MM.1S (cell line): ENCODE measurements around the gene PON1.

Experiments
- DNase-seq: peaks from one replicate; pipeline ENCODE4 v3.0.0-alpha.2; 2015
- H2AFZ ChIP-seq: fragments of 300-600 bp; sonication (generic); 2 replicates; pipeline ENCODE4 v1.6.0; 2016; ENCODE audit warnings: antibody characterized with exemption, low read length
- H3F3A ChIP-seq: fragments of 300-600 bp; sonication (generic); 2 replicates; pipeline ENCODE4 v1.6.1; 2016; ENCODE audit warnings: mild to moderate bottlenecking, antibody characterized with exemption, low read length, moderate library complexity, mixed read lengths; ENCODE audit not compliant: insufficient read depth
- H3K27ac ChIP-seq: fragments of 300-600 bp; sonication (generic); 2 replicates; pipeline ENCODE4 v1.5.1; 2016; ENCODE audit warnings: mild to moderate bottlenecking, low read length
- H3K27me3 ChIP-seq: fragments of 300-600 bp; sonication (generic); replicated peaks from 2 replicates; pipeline ENCODE4 v1.6.0; 2016; ENCODE audit warnings: low read length; ENCODE audit not compliant: insufficient read depth
- H3K36me3 ChIP-seq: fragments of 300-600 bp; sonication (generic); replicated peaks from 2 replicates; pipeline ENCODE4 v1.6.1; 2016; ENCODE audit warnings: mild to moderate bottlenecking, low read length, mixed read lengths; ENCODE audit not compliant: insufficient read depth
- H3K4me1 ChIP-seq: fragments of 300-600 bp; sonication (generic); 2 replicates; pipeline ENCODE4 v1.6.1; 2016; ENCODE audit warnings: low read length, mixed read lengths
- H3K4me2 ChIP-seq: fragments of 300-600 bp; sonication (generic); 2 replicates; pipeline ENCODE4 v1.6.0; 2016; ENCODE audit warnings: low read depth, low read length
- H3K4me3 ChIP-seq: fragments of 300-600 bp; sonication (generic); 2 replicates; pipeline ENCODE4 v1.5.1; 2016; ENCODE audit warnings: low read length, mixed read lengths
- H3K79me2 ChIP-seq: fragments of 300-600 bp; sonication (generic); 2 replicates; pipeline ENCODE4 v1.6.1; 2016; ENCODE audit warnings: mixed run types, low read length, mixed read lengths
- H3K9ac ChIP-seq: fragments of 300-600 bp; sonication (generic); 2 replicates; pipeline ENCODE4 v1.6.1; 2016; ENCODE audit warnings: low read length, mixed read lengths
- H3K9me2 ChIP-seq: fragments of 300-600 bp; sonication (generic); replicated peaks from 2 replicates; pipeline ENCODE4 v1.6.1; 2016; ENCODE audit warnings: mild to moderate bottlenecking, low read length, mixed read lengths; ENCODE audit not compliant: insufficient read depth
- H3K9me3 ChIP-seq: fragments of 300-600 bp; sonication (generic); replicated peaks from 2 replicates; pipeline ENCODE4 v1.6.1; 2016; ENCODE audit warnings: mild to moderate bottlenecking, low read length, mixed read lengths; ENCODE audit not compliant: insufficient read depth
- H4K20me1 ChIP-seq: fragments of 300-600 bp; sonication (generic); 2 replicates; pipeline ENCODE4 v1.6.1; 2016; ENCODE audit warnings: mild to moderate bottlenecking, low read length, moderate library complexity, mixed read lengths; ENCODE audit not compliant: insufficient read depth
- CTCF ChIP-seq: fragments of 300-600 bp; sonication (generic); IDR thresholded peaks from 2 replicates; pipeline ENCODE4 v1.5.1; 2016; ENCODE audit warnings: antibody characterized with exemption, low read length, mixed read lengths
- EZH2 ChIP-seq: fragments of 300-600 bp; sonication (generic); optimal IDR thresholded peaks from 2 replicates; pipeline ENCODE3; 2017; ENCODE audit warnings: low read depth, mild to moderate bottlenecking, antibody characterized with exemption, low read length, mixed read lengths
- EZH2phosphoT487 ChIP-seq: fragments of 300-600 bp; sonication (generic); IDR thresholded peaks from 2 replicates; pipeline ENCODE4 v1.6.1; 2018; ENCODE audit warnings: antibody characterized with exemption, low read length

PON1 gene

DNA sequence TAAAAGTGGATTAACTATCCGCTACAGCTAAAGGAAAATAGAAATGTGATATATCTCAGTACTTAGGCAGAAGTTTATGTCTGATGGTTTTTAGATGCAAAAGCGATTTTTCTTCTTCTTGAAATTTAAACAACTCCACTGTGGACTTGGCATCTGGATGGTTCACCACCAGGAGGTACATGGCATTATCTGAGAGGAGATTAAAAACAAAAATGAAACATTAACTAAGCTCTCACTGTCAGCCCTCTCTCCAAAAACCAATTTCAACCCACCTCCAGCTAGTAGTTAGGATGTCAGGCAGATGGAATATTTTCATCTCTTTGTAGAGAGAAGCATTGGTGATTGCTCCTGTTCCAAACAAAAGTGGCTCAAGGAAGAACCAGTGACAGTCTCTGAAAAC is 12.9 kb downstream of the PON1 start:
- no peak overlapping the region for H3K9ac ChIP-seq
- H3K9me2 ChIP-seq, result no peaks in the 10 kb centered on the region
- no peak overlapping the region for H2AFZ ChIP-seq
- no peaks in the 10 kb centered on the region for H3K27me3 ChIP-seq
- no peaks in the 10 kb centered on the region for H3K4me1 ChIP-seq
- H3K27ac ChIP-seq, result no peak overlapping the region
- H4K20me1 ChIP-seq, result no peaks in the 10 kb centered on the region
- no peak overlapping the region for H3K4me3 ChIP-seq
- no peaks in the 10 kb centered on the region for H3K9me3 ChIP-seq
- H3K36me3 ChIP-seq, result no peaks in the 10 kb centered on the region
- H3F3A ChIP-seq, result 0 out of 2 replicates have a peak, but pooled peaks cover under 1% of the 10 kb centered on the region
- no peak for TF ChIP-seq CTCF
- TF ChIP-seq EZH2phosphoT487, result no peak
- TF ChIP-seq EZH2, result no peak
- H3K79me2 ChIP-seq, result no peaks in the 10 kb centered on the region
- H3K4me2 ChIP-seq, result no peak overlapping the region
- DNase-seq, result no peak

DNA sequence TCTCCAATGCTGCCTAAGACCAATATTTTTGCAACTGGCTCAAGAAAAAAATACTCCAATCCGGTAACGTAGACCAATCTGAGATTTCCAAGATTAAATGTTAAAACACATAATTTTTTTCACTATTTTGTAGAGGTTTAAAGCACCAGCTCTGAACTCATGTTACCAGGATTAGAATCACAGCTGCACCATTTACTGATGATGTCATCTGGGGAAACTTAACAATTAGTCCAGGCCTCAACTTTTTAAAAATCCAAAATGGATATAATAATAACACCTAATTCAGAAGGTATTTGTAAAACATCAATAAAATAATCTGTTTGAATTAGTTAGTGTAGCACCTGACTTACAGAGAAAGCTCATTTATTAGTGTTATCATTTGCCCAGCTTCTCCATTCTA is 14.4 kb downstream of the PON1 start:
- Histone ChIP-seq H3K4me2 (no peak overlapping the region), H4K20me1 (no peaks in the 10 kb centered on the region), H3K9me2 (no peaks in the 10 kb centered on the region), H3K4me3 (no peak overlapping the region), H3K79me2 (no peaks in the 10 kb centered on the region), H3K9ac (no peak overlapping the region), H3K27ac (no peak overlapping the region), H3K36me3 (no peaks in the 10 kb centered on the region), H3F3A (no peaks in the 10 kb centered on the region), H3K9me3 (no peaks in the 10 kb centered on the region), H3K4me1 (no peaks in the 10 kb centered on the region), H3K27me3 (no peaks in the 10 kb centered on the region), H2AFZ (no peak overlapping the region)
- no peak for DNase-seq
- no peak for TF ChIP-seq EZH2phosphoT487
- no peak for TF ChIP-seq EZH2
- no peak for TF ChIP-seq CTCF

- no peaks in the 10 kb centered on the region for H3K9me2 ChIP-seq
- H3F3A ChIP-seq, result no peaks in the 10 kb centered on the region
- H3K36me3 ChIP-seq, result no peaks in the 10 kb centered on the region
- no peaks in the 10 kb centered on the region for H3K27me3 ChIP-seq
- no peaks in the 10 kb centered on the region for H4K20me1 ChIP-seq
- H3K9ac ChIP-seq, result no peak overlapping the region
- no peak overlapping the region for H3K4me3 ChIP-seq
- no peaks in the 10 kb centered on the region for H3K79me2 ChIP-seq
- H3K4me1 ChIP-seq, result no peaks in the 10 kb centered on the region
- TF ChIP-seq EZH2 (no peak), CTCF (no peak), EZH2phosphoT487 (no peak)
- H2AFZ ChIP-seq, result no peak overlapping the region
- no peaks in the 10 kb centered on the region for H3K9me3 ChIP-seq
- no peak overlapping the region for H3K4me2 ChIP-seq
- no peak for DNase-seq
- no peak overlapping the region for H3K27ac ChIP-seq
Observed at GRCh38 chr7:95304990-95305389, 19.3 kb downstream of the PON1 start.
